Lower leg skin (tissue), 4 donors: ENCODE measurements around the gene PEX14. TPM values are rescaled to one million over a fixed set of nuclear protein-coding genes. Genes with fewer than 3 reads are reported as not detected.

ENCODE experiments used
- DNase-seq, 2 donors: peaks; one replicate each; pipeline ENCODE4 v3.0.0-alpha.2; 2019; ENCODE audit warnings: low spot score in 2 of 2
- H3K4me3 ChIP-seq: fragments of 200-600 bp; sonication (generic); 2 replicates; pipeline ENCODE4 v1.5.1; 2017; ENCODE audit warnings: mild to moderate bottlenecking, low read depth; ENCODE audit not compliant: poor library complexity, severe bottlenecking
- CTCF ChIP-seq, 3 donors: fragments of 450-650 bp; IDR thresholded peaks; one replicate each; pipeline ENCODE4 v1.5.1; 2016; ENCODE audit warnings: antibody characterized with exemption in 3 of 3, mild to moderate bottlenecking in 3 of 3, moderate library complexity in 2 of 3
- POLR2A ChIP-seq, 2 donors: fragments of 450-650 bp; IDR thresholded peaks; one replicate each; pipeline ENCODE4 v1.6.1; 2016 to 2017; ENCODE audit warnings: antibody characterized with exemption in 2 of 2, mild to moderate bottlenecking in 1 of 2, moderate library complexity in 1 of 2
- WGBS, 2 donors: methylation state at CpG; one replicate each; pipeline ENCODE4 v1.1.5; 2018; 5-methylcytosine and 5-hydroxymethylcytosine counted together
- intact Hi-C: fragments of 100-400 bp; cut with DNase I; formaldehyde crosslinking; loops from one replicate; pipeline ENCODE4 v1.15.0; 2023; ENCODE audit warnings: low total_unique reads
- total RNA-seq, 4 donors: library from RNA; depleted of rRNA; stranded (reverse); fragments of >200 nt; gene quantifications; one replicate each; pipeline ENCODE4 v1.1.0, GENCODE V29; 2016

The PEX14 gene
- total RNA-seq, 4 donors from 2014 or later: 14.1 to 22.8 (median 18.9) TPM

GRCh38 chr1:10479296-10479695, 4.5 kb downstream of the PEX14 start:
- 43 to 48% methylated on average over 8 of the region's 8 CpGs for WGBS, 2 donors
- no peak overlapping the region for H3K4me3 ChIP-seq
- no peak for TF ChIP-seq CTCF (IDR thresholded peaks at IDR 0.05)
- no peak for TF ChIP-seq POLR2A (IDR thresholded peaks at IDR 0.05)
- intact Hi-C loops: no loop called here
- no peak for DNase-seq

- TF ChIP-seq CTCF (IDR thresholded peaks at IDR 0.05) (no peak), POLR2A (IDR thresholded peaks at IDR 0.05) (no peak)
- 81 to 86% methylated on average over 2 of the region's 2 CpGs for WGBS, 2 donors
- no peak for DNase-seq
- H3K4me3 ChIP-seq: no peak overlapping the region
- intact Hi-C loops: no loop called here
Observed at GRCh38 chr1:10480614-10481013, 5.9 kb downstream of the PEX14 start.

GRCh38 chr1:10484521-10484920, 9.8 kb downstream of the PEX14 start:
- DNase-seq: no peak
- 85 to 92% methylated on average over 6 of the region's 6 CpGs for WGBS, 2 donors
- TF ChIP-seq CTCF (IDR thresholded peaks at IDR 0.05) (no peak), POLR2A (IDR thresholded peaks at IDR 0.05) (no peak)
- no peak overlapping the region for H3K4me3 ChIP-seq
- intact Hi-C loops: no loop called here

GRCh38 chr1:10489291-10490055, 14.7 kb downstream of the PEX14 start:
- H3K4me3 ChIP-seq: no peak overlapping the region
- DNase-seq: no peak
- 71 to 79% methylated on average over 3 of the region's 4 CpGs for WGBS, 2 donors
- TF ChIP-seq CTCF (IDR thresholded peaks at IDR 0.05) (no peak), POLR2A (IDR thresholded peaks at IDR 0.05) (no peak)
- intact Hi-C loops: loop anchor here (5.0 kb wide), 1 partner anchor 57 kb away; the partner anchor contains the start of gene CENPS

GRCh38 chr1:10490286-10490970, 15.7 kb downstream of the PEX14 start:
- no peak overlapping the region for H3K4me3 ChIP-seq
- TF ChIP-seq CTCF (IDR thresholded peaks at IDR 0.05) (no peak), POLR2A (IDR thresholded peaks at IDR 0.05) (no peak)
- intact Hi-C loops: loop anchor here (5.0 kb wide), 1 partner anchor 58 kb away; the partner anchor contains the start of gene CENPS
- 83 to 87% methylated on average over 12 of the region's 12 CpGs for WGBS, 2 donors
- DNase-seq: no peak
